ENCODE data around the gene SULT2A1. TPM values are rescaled to one million over a fixed set of nuclear protein-coding genes. Genes with fewer than 3 reads are reported as not detected.

SULT2A1 gene
- total RNA-seq, 6 experiments from 2014 or later, result 156 to 1,019 (median 382) TPM

DNA sequence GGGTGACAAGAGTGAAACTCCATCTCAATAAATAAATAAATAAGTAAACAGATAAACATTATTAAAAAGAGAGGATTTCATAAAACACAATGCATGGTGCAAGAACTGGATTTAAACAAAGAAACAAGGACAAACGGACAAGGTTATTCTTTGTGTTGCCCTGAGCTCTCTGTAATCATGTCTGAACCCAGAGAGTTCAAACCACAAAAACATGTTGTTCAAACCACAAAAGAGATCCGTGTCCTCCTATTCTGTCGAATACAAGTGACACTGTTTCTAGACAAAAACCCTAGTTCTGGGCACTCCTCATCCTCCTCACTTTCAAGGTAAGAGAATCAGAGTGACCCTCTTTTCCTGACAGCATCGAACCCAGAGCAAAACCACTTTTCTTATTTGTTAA is 31.7 kb downstream of the SULT2A1 start:
- Histone ChIP-seq H3K27ac (no peak overlapping the region), H3K27me3 (no peaks in the 10 kb centered on the region), H3K36me3 (no peaks in the 10 kb centered on the region), H3K4me3 (no peak overlapping the region), H3K9me3 (no peaks in the 10 kb centered on the region), H3K4me1 (no peaks in the 10 kb centered on the region)
- WGBS (ENCODE audit: insufficient coverage, low coverage, low lambda C conversion rate, missing lambda C conversion rate), result 48% methylated on average over 4 of the region's 4 CpGs
- DNase-seq (no peak), ATAC-seq (no peak)
- TF ChIP-seq, protein P1, sequence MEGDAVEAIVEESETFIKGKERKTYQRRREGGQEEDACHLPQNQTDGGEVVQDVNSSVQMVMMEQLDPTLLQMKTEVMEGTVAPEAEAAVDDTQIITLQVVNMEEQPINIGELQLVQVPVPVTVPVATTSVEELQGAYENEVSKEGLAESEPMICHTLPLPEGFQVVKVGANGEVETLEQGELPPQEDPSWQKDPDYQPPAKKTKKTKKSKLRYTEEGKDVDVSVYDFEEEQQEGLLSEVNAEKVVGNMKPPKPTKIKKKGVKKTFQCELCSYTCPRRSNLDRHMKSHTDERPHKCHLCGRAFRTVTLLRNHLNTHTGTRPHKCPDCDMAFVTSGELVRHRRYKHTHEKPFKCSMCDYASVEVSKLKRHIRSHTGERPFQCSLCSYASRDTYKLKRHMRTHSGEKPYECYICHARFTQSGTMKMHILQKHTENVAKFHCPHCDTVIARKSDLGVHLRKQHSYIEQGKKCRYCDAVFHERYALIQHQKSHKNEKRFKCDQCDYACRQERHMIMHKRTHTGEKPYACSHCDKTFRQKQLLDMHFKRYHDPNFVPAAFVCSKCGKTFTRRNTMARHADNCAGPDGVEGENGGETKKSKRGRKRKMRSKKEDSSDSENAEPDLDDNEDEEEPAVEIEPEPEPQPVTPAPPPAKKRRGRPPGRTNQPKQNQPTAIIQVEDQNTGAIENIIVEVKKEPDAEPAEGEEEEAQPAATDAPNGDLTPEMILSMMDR (IDR thresholded peaks at IDR 0.05), result no peak
- no peak for TF ChIP-seq POLR2A (IDR thresholded peaks at IDR 0.05)
- intact Hi-C loops (cut with DNase I), result no loop called here

DNA sequence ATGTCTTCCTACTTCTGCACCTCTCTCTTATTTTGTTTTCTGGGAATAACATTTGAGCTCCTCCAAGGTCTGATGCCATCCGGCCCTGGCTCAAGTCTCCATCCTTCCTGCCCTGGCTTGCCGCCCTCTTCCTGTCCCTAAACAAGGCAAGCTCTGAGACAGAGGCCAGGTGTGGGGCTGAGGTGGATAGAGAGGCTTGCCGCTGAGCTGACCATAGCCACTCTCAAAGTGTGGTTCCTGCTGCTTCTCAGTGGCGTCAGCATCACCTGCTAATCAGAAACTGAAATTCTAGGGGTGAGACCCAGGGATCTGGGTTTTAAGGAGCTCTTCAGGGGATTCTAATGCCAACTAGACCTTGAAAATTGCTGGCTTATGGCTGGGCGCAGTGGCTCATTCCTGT is 33.1 kb downstream of the SULT2A1 start:
- H3K9me3 ChIP-seq, result no peaks in the 10 kb centered on the region
- no peak overlapping the region for H3K27ac ChIP-seq
- DNase-seq (no peak), ATAC-seq (no peak)
- TF ChIP-seq POLR2A (IDR thresholded peaks at IDR 0.05), result no peak
- TF ChIP-seq, protein P1 (IDR thresholded peaks at IDR 0.05), result no peak
- H3K27me3 ChIP-seq, result no peaks in the 10 kb centered on the region
- no peaks in the 10 kb centered on the region for H3K4me1 ChIP-seq
- no peaks in the 10 kb centered on the region for H3K36me3 ChIP-seq
- WGBS (ENCODE audit: insufficient coverage, low coverage, low lambda C conversion rate, missing lambda C conversion rate), result 63% methylated on average over 3 of the region's 5 CpGs
- H3K4me3 ChIP-seq, result no peak overlapping the region
- intact Hi-C loops (cut with DNase I), result no loop called here

- H3K27me3 ChIP-seq, result no peaks in the 10 kb centered on the region
- no peak for ATAC-seq
- no peaks in the 10 kb centered on the region for H3K4me1 ChIP-seq
- intact Hi-C loops (cut with DNase I), result no loop called here
- H3K4me3 ChIP-seq, result no peak overlapping the region
- TF ChIP-seq, protein P1 (IDR thresholded peaks at IDR 0.05), result peak; percentile 7 to 42 (median 32)
- TF ChIP-seq POLR2A (IDR thresholded peaks at IDR 0.05), result no peak
- H3K36me3 ChIP-seq, result no peaks in the 10 kb centered on the region
- WGBS (ENCODE audit: insufficient coverage, low coverage, low lambda C conversion rate, missing lambda C conversion rate), result 23% methylated on average over 22 of the region's 22 CpGs
- H3K9me3 ChIP-seq, result no peaks in the 10 kb centered on the region
- no peak overlapping the region for H3K27ac ChIP-seq
- no peak for DNase-seq
Observed at GRCh38 chr19:47848823-47849473, 37.2 kb downstream of the SULT2A1 start.

DNA sequence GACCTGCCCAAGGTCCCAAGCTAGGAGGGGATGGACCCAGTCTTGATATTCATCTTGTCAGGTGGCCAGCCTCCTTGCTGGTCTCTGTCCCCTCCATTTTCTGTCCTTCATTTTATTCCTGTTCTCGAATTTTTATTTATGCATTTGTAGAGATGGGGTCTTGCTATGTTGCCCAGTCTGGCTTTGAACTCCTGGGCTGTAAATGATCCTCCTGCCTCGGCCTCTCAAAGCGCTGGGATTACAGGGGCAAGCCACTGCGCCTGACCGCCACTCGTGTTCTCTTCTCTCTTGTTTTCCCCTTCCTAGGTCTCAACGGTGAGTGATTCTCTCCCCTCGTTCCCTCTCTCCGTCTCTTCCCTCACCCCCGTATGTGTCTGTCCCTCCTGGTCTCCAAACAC is 37.7 kb downstream of the SULT2A1 start:
- H3K4me3 ChIP-seq, result no peak overlapping the region
- intact Hi-C loops (cut with DNase I), result no loop called here
- ATAC-seq (no peak), DNase-seq (no peak)
- 78% methylated on average over 8 of the region's 10 CpGs for WGBS (ENCODE audit: insufficient coverage, low coverage, low lambda C conversion rate, missing lambda C conversion rate)
- TF ChIP-seq POLR2A (IDR thresholded peaks at IDR 0.05), result no peak
- TF ChIP-seq, protein P1 (IDR thresholded peaks at IDR 0.05), result no peak
- no peaks in the 10 kb centered on the region for H3K36me3 ChIP-seq
- no peaks in the 10 kb centered on the region for H3K4me1 ChIP-seq
- no peak overlapping the region for H3K27ac ChIP-seq
- no peaks in the 10 kb centered on the region for H3K27me3 ChIP-seq
- no peaks in the 10 kb centered on the region for H3K9me3 ChIP-seq

Measured in right lobe of liver (tissue), 6 donors.